ENCODE results near the gene RASGRP2. TPM values are rescaled to one million over a fixed set of nuclear protein-coding genes. Genes with fewer than 3 reads are reported as not detected.

Gene RASGRP2
- total RNA-seq, 1 experiment from 2014 or later: 4.0 TPM

- no peak overlapping the region for H3K27ac Mint-ChIP-seq (ENCODE audit: unreplicated experiment)
- H3K36me3 Mint-ChIP-seq (ENCODE audit: insufficient read depth, unreplicated experiment): peaks cover 11% of the 10 kb centered on the region
- peaks cover 6% of the 10 kb centered on the region for H3K27me3 Mint-ChIP-seq (ENCODE audit: insufficient read depth, unreplicated experiment)
- no peak for TF ChIP-seq CTCF (IDR thresholded peaks at IDR 0.05; ENCODE audit: insufficient read depth in 1 of 2, low read depth in 1 of 2, low read length in 1 of 2, severe bottlenecking in 1 of 2, unreplicated experiment in 1 of 2)
- intact Hi-C loops (cut with micrococcal nuclease; ENCODE audit: unreplicated experiment): no loop called here
- no peaks in the 10 kb centered on the region for H3K36me3 ChIP-seq (ENCODE audit: control insufficient read depth, insufficient read depth, low read length)
- POLR2A ChIA-PET: no interaction called here
- H3K4me1 ChIP-seq: peaks cover 38% of the 10 kb centered on the region
- no peaks in the 10 kb centered on the region for H3K9me3 ChIP-seq
- H3K4me1 Mint-ChIP-seq (ENCODE audit: low read depth, unreplicated experiment): peaks cover 9% of the 10 kb centered on the region
- DNase-seq: no peak
- H3K27me3 ChIP-seq (replicated peaks; ENCODE audit: control insufficient read depth, insufficient read depth, low read length): no peaks in the 10 kb centered on the region
- H3K4me3 ChIP-seq (ENCODE audit: low read depth, low read length): peak overlapping the region; percentile 59
- no TSS peak for BruUV-seq (replicated peaks)
- no peaks in the 10 kb centered on the region for H3K9me3 Mint-ChIP-seq (ENCODE audit: unreplicated experiment)
- H3K4me3 Mint-ChIP-seq (ENCODE audit: unreplicated experiment): peak overlapping the region; percentile 69
- CTCF ChIA-PET: interaction anchor here (1.1 to 1.4 kb wide), 2 partner anchors 56 to 94 kb away, joined by 3 to 5 read pairs; no protein-coding TSS in a partner anchor
Observed at GRCh38 chr11:64744544-64745188, 724 bp upstream of the RASGRP2 start.

GRCh38 chr11:64742889-64743590, 902 bp downstream of the RASGRP2 start:
- intact Hi-C loops (cut with micrococcal nuclease; ENCODE audit: unreplicated experiment): loop anchor here (1.0 kb wide), 1 partner anchor 55 kb away; no protein-coding TSS in a partner anchor
- no peaks in the 10 kb centered on the region for H3K9me3 Mint-ChIP-seq (ENCODE audit: unreplicated experiment)

More at GRCh38 chr11:64742889-64743590, 902 bp downstream of the RASGRP2 start:
- peak; percentile 68 to 91 for DNase-seq
- Histone ChIP-seq H3K36me3 (ENCODE audit: control insufficient read depth, insufficient read depth, low read length) (no peaks in the 10 kb centered on the region), H3K27me3 (replicated peaks; ENCODE audit: control insufficient read depth, insufficient read depth, low read length) (no peaks in the 10 kb centered on the region), H3K4me3 (ENCODE audit: low read depth, low read length) (peak overlapping the region; percentile 59), H3K4me1 (peaks cover 38% of the 10 kb centered on the region), H3K9me3 (no peaks in the 10 kb centered on the region)
- Mint-ChIP-seq H3K4me3 (ENCODE audit: unreplicated experiment) (peak overlapping the region; percentile 69), H3K4me1 (ENCODE audit: low read depth, unreplicated experiment) (peaks cover 9% of the 10 kb centered on the region), H3K27ac (ENCODE audit: unreplicated experiment) (no peak overlapping the region), H3K27me3 (ENCODE audit: insufficient read depth, unreplicated experiment) (peaks cover 6% of the 10 kb centered on the region), H3K36me3 (ENCODE audit: insufficient read depth, unreplicated experiment) (peaks cover 9% of the 10 kb centered on the region)
- TF ChIP-seq CTCF (IDR thresholded peaks at IDR 0.05; ENCODE audit: insufficient read depth in 1 of 2, low read depth in 1 of 2, low read length in 1 of 2, severe bottlenecking in 1 of 2, unreplicated experiment in 1 of 2): peak; percentile 87 to 95
- CTCF ChIA-PET: interaction anchor here (0.6 to 2.4 kb wide), 12 partner anchors 27 to 442 kb away, joined by 3 to 11 read pairs (median 4); partner anchors contain the start of genes MEN1, PRDX5 and SF1
- POLR2A ChIA-PET: interaction anchor here (0.6 to 1.6 kb wide), 2 partner anchors 34 to 36 kb away, joined by 3 to 10 read pairs; partner anchors contain the start of gene SF1
- no TSS peak for BruUV-seq (replicated peaks)
